ENCODE results near the gene HMGN4. TPM values are rescaled to one million over a fixed set of nuclear protein-coding genes. Genes with fewer than 3 reads are reported as not detected.
A peak's percentile ranks its signal among the peaks of the same experiment; 100 is the strongest.

The HMGN4 gene
- total and polyA plus RNA-seq, 9 of the 15 experiments (the other 6 are each of a cell fraction or from before 2014, with no cell fraction given), result 35.4 to 134 (median 94.1) TPM

GRCh38 chr6:26550250-26550993 is 12.3 kb downstream of the HMGN4 start (continued):
- TF ChIP-seq, protein P1, sequence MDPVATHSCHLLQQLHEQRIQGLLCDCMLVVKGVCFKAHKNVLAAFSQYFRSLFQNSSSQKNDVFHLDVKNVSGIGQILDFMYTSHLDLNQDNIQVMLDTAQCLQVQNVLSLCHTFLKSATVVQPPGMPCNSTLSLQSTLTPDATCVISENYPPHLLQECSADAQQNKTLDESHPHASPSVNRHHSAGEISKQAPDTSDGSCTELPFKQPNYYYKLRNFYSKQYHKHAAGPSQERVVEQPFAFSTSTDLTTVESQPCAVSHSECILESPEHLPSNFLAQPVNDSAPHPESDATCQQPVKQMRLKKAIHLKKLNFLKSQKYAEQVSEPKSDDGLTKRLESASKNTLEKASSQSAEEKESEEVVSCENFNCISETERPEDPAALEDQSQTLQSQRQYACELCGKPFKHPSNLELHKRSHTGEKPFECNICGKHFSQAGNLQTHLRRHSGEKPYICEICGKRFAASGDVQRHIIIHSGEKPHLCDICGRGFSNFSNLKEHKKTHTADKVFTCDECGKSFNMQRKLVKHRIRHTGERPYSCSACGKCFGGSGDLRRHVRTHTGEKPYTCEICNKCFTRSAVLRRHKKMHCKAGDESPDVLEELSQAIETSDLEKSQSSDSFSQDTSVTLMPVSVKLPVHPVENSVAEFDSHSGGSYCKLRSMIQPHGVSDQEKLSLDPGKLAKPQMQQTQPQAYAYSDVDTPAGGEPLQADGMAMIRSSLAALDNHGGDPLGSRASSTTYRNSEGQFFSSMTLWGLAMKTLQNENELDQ (CRISPR knock-in tag; IDR thresholded peaks at IDR 0.05; ENCODE audit: borderline replicate concordance), result no peak
- TF ChIP-seq XRCC5 (IDR thresholded peaks at IDR 0.05; ENCODE audit: low read depth, low read length), result no peak
- TF ChIP-seq ZNF124 (CRISPR knock-in tag; IDR thresholded peaks at IDR 0.05), result no peak
- no peak for TF ChIP-seq ZNF121 (CRISPR knock-in tag; conservative IDR thresholded peaks at IDR 0.05)
- peak; percentile 84 for TF ChIP-seq ZNF395 (CRISPR knock-in tag; IDR thresholded peaks at IDR 0.05)
- no peak for TF ChIP-seq KAT8 (IDR thresholded peaks at IDR 0.05; ENCODE audit: low read depth)
- no peak for TF ChIP-seq PHF8 (IDR thresholded peaks at IDR 0.05; ENCODE audit: borderline replicate concordance, low read length)
- TF ChIP-seq SMAD1 (IDR thresholded peaks at IDR 0.05; ENCODE audit: low read depth, low read length, partially characterized antibody), result no peak
- TF ChIP-seq SIN3A (IDR thresholded peaks at IDR 0.05; ENCODE audit: borderline replicate concordance in 2 of 2, control insufficient read depth in 1 of 2, low read depth in 2 of 2, low read length in 2 of 2), result no peak
- TF ChIP-seq MCM3 (IDR thresholded peaks at IDR 0.05), result no peak
- no peak for TF ChIP-seq GMEB1 (CRISPR knock-in tag; IDR thresholded peaks at IDR 0.05)
- TF ChIP-seq ATF3 (IDR thresholded peaks at IDR 0.05), result 0 out of 2 replicates have a peak, but pooled peaks have one; percentile 8
- TF ChIP-seq ATF3 (CRISPR knock-in tag; conservative IDR thresholded peaks at IDR 0.05), result no peak
- TF ChIP-seq GTF2F1 (IDR thresholded peaks at IDR 0.05; ENCODE audit: low read depth, low read length), result no peak
- TF ChIP-seq KAT2B (IDR thresholded peaks at IDR 0.05; ENCODE audit: low read depth, low read length), result no peak
- TF ChIP-seq TBP (optimal IDR thresholded peaks at IDR 0.05; ENCODE audit: low read depth, low read length), result no peak
- no peak for TF ChIP-seq MCM5 (IDR thresholded peaks at IDR 0.05; ENCODE audit: low read depth)
- peak; percentile 89 for TF ChIP-seq KLF6 (CRISPR knock-in tag; IDR thresholded peaks at IDR 0.05; ENCODE audit: borderline replicate concordance)
- 0 out of 2 replicates have a peak, but pooled peaks have one; percentile 26 for TF ChIP-seq MTA1 (IDR thresholded peaks at IDR 0.05; ENCODE audit: borderline replicate concordance)

All from K562 (cell line).